Sigmoid colon (tissue), 4 donors: ENCODE data around the gene PNRC1.

Experiments used
- EP300 ChIP-seq, 4 donors: sonication (generic); formaldehyde crosslinking; IDR thresholded peaks; one replicate each; pipeline ENCODE4 v1.6.1; 2017; ENCODE audit warnings: antibody characterized with exemption in 4 of 4
- POLR2A ChIP-seq, 2 donors: fragments of 450-650 bp; IDR thresholded peaks; one replicate each; pipeline ENCODE4 v1.6.1; 2016; ENCODE audit warnings: antibody characterized with exemption in 2 of 2, mild to moderate bottlenecking in 2 of 2, moderate library complexity in 2 of 2
- POLR2AphosphoS5 ChIP-seq, 4 donors: sonication (generic); formaldehyde crosslinking; IDR thresholded peaks; one replicate each; pipeline ENCODE4 v1.6.1; 2017; ENCODE audit warnings: antibody characterized with exemption in 4 of 4
- TF ChIP-seq, protein P1 (sequence below), 4 experiments: fragments of 450-650 bp in 3 of 4; fragments of 200-600 bp in 1 of 4; IDR thresholded peaks; one replicate each; pipeline ENCODE4 v1.5.1; 2016 to 2019; ENCODE audit warnings: antibody characterized with exemption in 4 of 4, mild to moderate bottlenecking in 3 of 4, moderate library complexity in 2 of 4

DNA sequence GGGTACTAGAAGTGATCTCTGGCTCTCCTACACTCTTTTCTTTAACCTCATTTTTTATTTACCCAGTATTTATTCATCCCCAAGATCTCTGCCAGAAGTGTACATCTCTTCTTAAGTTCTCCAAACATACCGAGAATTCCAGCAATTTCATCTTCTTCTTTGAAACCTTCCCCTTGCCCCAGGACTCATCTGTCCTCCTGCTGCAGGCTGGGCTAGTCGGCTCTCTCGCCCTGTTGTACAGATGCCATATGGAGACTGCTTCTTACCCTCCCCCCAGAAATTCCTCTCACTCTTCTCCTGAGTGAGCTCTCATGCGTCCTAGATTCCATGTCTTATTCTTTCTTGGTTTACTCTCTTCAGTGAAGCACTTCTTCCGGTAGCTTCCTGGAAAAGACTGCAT, 21.9 kb upstream of the PNRC1 start:
- TF ChIP-seq, protein P1, sequence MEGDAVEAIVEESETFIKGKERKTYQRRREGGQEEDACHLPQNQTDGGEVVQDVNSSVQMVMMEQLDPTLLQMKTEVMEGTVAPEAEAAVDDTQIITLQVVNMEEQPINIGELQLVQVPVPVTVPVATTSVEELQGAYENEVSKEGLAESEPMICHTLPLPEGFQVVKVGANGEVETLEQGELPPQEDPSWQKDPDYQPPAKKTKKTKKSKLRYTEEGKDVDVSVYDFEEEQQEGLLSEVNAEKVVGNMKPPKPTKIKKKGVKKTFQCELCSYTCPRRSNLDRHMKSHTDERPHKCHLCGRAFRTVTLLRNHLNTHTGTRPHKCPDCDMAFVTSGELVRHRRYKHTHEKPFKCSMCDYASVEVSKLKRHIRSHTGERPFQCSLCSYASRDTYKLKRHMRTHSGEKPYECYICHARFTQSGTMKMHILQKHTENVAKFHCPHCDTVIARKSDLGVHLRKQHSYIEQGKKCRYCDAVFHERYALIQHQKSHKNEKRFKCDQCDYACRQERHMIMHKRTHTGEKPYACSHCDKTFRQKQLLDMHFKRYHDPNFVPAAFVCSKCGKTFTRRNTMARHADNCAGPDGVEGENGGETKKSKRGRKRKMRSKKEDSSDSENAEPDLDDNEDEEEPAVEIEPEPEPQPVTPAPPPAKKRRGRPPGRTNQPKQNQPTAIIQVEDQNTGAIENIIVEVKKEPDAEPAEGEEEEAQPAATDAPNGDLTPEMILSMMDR (IDR thresholded peaks at IDR 0.05): no peak
- TF ChIP-seq EP300 (IDR thresholded peaks at IDR 0.05): no peak
- no peak for TF ChIP-seq POLR2AphosphoS5 (IDR thresholded peaks at IDR 0.05)
- no peak for TF ChIP-seq POLR2A (IDR thresholded peaks at IDR 0.05)
